K562 (cell line): ENCODE results near the gene TARBP1. TPM values are rescaled to one million over a fixed set of nuclear protein-coding genes. Genes with fewer than 3 reads are reported as not detected.

Experiments
- ATAC-seq: fragments of 200-7000 bp; cut with Tn5 transposase; 3 replicates; pipeline ENCODE4 v1.9.1; 2020; ENCODE audit warnings: moderate library complexity
- BruUV-seq: library from RNA; stranded (reverse); fragments of 400-500 nt; replicated peaks from 2 replicates; lab custom pipeline; 2021; lab: Mats Ljungman, UMichigan
- CTCF ChIA-PET: fragments of 300-600 bp; formaldehyde crosslinking; extraction: SDS; loops from one replicate; lab custom pipeline; 2021; ENCODE audit warnings: low intra/inter-chr PET ratio; lab: Yijun Ruan, JAX
- POLR2A ChIA-PET: fragments of 300-600, 350-650 bp; sonication (Branson Sonifier 250); formaldehyde crosslinking; extraction: SDS; loops from one replicate; lab custom pipeline; 2021; ENCODE audit warnings: antibody characterized with exemption, inconsistent platforms; lab: Yijun Ruan, JAX
- DNase-seq, 4 experiments: peaks; one replicate each; pipeline versions ENCODE4 v3.0.0 to v3.0.0-alpha.2; 2011 to 2018; ENCODE audit warnings: low spot score in 3 of 4, mixed read lengths in 3 of 4; ENCODE audit errors: extremely low read depth in 1 of 4
- FAIRE-seq: peaks from 2 replicates; lab custom pipeline; 2011; peaks lifted over from hg19 to GRCh38; lab: Jason Lieb, UNC
- H2AFZ ChIP-seq: 2 replicates; pipeline ENCODE4 v1.6.0; 2011; ENCODE audit warnings: low read depth, low read length, control low read depth, inconsistent platforms
- H3K27ac ChIP-seq: fragments of 200-600 bp; 3 replicates; pipeline ENCODE4 v1.8.0; 2011; ENCODE audit warnings: low read depth, mild to moderate bottlenecking, control low read depth, inconsistent platforms, low read length, moderate library complexity, mixed read lengths; ENCODE audit errors: extremely low read depth
- H3K27me3 ChIP-seq, 2 experiments: fragments of 300-600 bp in 1 of 2; 2 replicates in 1 of 2; 3 replicates in 1 of 2; pipeline versions ENCODE4 v1.6.0 to v1.8.0; 2011; ENCODE audit warnings: inconsistent platforms in 2 of 2, low read length in 2 of 2, mild to moderate bottlenecking in 1 of 2, mixed read lengths in 1 of 2, moderate library complexity in 1 of 2; ENCODE audit not compliant: control insufficient read depth in 2 of 2, insufficient read depth in 2 of 2
- H3K36me3 ChIP-seq: fragments of 300-600 bp; 3 replicates; pipeline ENCODE4 v1.8.0; 2011; ENCODE audit warnings: mild to moderate bottlenecking, low read length, inconsistent platforms; ENCODE audit not compliant: control insufficient read depth, insufficient read depth
- H3K4me1 ChIP-seq, 2 experiments: fragments of 200-600 bp in 1 of 2; replicated peaks in 1 of 2; 2 replicates in 1 of 2; 3 replicates in 1 of 2; pipeline versions ENCODE4 v1.5.1 to v1.8.0; 2011; ENCODE audit warnings: inconsistent platforms in 2 of 2, low read length in 2 of 2, mild to moderate bottlenecking in 1 of 2, mixed read lengths in 1 of 2, moderate library complexity in 1 of 2; ENCODE audit not compliant: control insufficient read depth in 2 of 2, insufficient read depth in 2 of 2
- H3K4me2 ChIP-seq: 2 replicates; pipeline ENCODE4 v1.6.1; 2011; ENCODE audit warnings: low read length, control low read depth, inconsistent platforms, mixed read lengths; ENCODE audit not compliant: insufficient read depth
- H3K4me3 ChIP-seq: fragments of 200-600 bp; sonication (generic), shearing (Covaris generic); 2 replicates; pipeline ENCODE4 v1.5.1; 2016; ENCODE audit warnings: control low read depth, inconsistent platforms
- H3K79me2 ChIP-seq: fragments of 200-600 bp; 3 replicates; pipeline ENCODE4 v1.8.0; 2011; ENCODE audit warnings: low read length, inconsistent platforms; ENCODE audit not compliant: control insufficient read depth, insufficient read depth
- H3K9ac ChIP-seq, 2 experiments: 2 replicates each; pipeline versions ENCODE4 v1.6.0 to v1.6.1; 2011; ENCODE audit warnings: low read depth in 2 of 2, low read length in 2 of 2, control low read depth in 1 of 2, inconsistent platforms in 1 of 2, mild to moderate bottlenecking in 1 of 2, mixed read lengths in 1 of 2; ENCODE audit not compliant: insufficient read depth in 1 of 2
- H3K9me1 ChIP-seq: one replicate; pipeline ENCODE4 v1.6.0; 2011; ENCODE audit warnings: inconsistent platforms, mild to moderate bottlenecking, low read length, moderate library complexity; ENCODE audit not compliant: control insufficient read depth, insufficient read depth
- H3K9me3 ChIP-seq: replicated peaks from 2 replicates; pipeline ENCODE4 v1.5.1; 2011; ENCODE audit warnings: low read depth, low read length, inconsistent platforms; ENCODE audit not compliant: control insufficient read depth, insufficient read depth
- H4K20me1 ChIP-seq: replicated peaks from 2 replicates; pipeline ENCODE4 v1.6.1; 2011; ENCODE audit warnings: low read length, inconsistent platforms, mixed read lengths; ENCODE audit not compliant: control insufficient read depth, insufficient read depth
- CEBPB ChIP-seq: fragments of 450-650 bp; IDR thresholded peaks from 2 replicates; pipeline ENCODE4 v1.6.1; 2016; ENCODE audit warnings: missing genetic modification characterization, missing compliant biosample characterization
- ZNF316 ChIP-seq: fragments of 450-650 bp; IDR thresholded peaks from 2 replicates; pipeline ENCODE4 v1.6.1; 2016
- in situ Hi-C: fragments of 300-500 bp; cut with MboI; formaldehyde crosslinking; loops from 4 replicates; pipeline ENCODE4 v1.15.0; 2018; ENCODE audit warnings: inconsistent platforms, mixed read lengths
- intact Hi-C: fragments of 100-400 bp; cut with micrococcal nuclease; formaldehyde crosslinking; loops from 2 replicates; pipeline ENCODE4 v1.14.2; 2022
- polyA plus RNA-seq, 8 experiments: library from polyadenylated mRNA; depleted of rRNA in 4 of 8; stranded (reverse) in 5 of 8; unstranded in 3 of 8; fragments of >200 nt; fragmentation: Nextera tagmentation in 2 of 8; fragmentation: Illumina TruSeq in 1 of 8; extraction: Ambion mirVana in 2 of 8; extraction: Trizol in 1 of 8; gene quantifications; 2 replicates each; pipeline versions ENCODE4 v1.2.1 to v1.2.3, GENCODE V29; 2011 to 2014; ENCODE audit warnings: inconsistent platforms in 1 of 8, missing spikeins in 1 of 8
- total RNA-seq, 7 experiments: library from RNA; depleted of rRNA in 6 of 7; stranded (reverse); fragments of >200 nt in 6 of 7; fragmentation: Illumina TruSeq in 2 of 7; extraction: Trizol in 2 of 7; gene quantifications; 2 replicates each; pipeline versions ENCODE4 v1.2.1 to v1.2.3, GENCODE V29; 2011 to 2021; ENCODE audit warnings: low replicate concordance in 1 of 7
- TF ChIP-seq, protein P1 (sequence below), 3 experiments: fragments of 200-800 bp in 1 of 3; fragments of 250-450 bp in 1 of 3; fragments of 450-650 bp in 1 of 3; sonication (Bioruptor Pico) in 1 of 3; sonication (Bioruptor generic) in 1 of 3; formaldehyde crosslinking in 1 of 3; IDR thresholded peaks; 2 replicates each; pipeline versions ENCODE4 v1.6.1 to v1.8.0; 2016 to 2022; ENCODE audit warnings: mild to moderate bottlenecking in 2 of 3, missing genetic modification characterization in 2 of 3, missing compliant biosample characterization in 1 of 3, moderate library complexity in 1 of 3
- TF ChIP-seq, protein P2 (sequence below): fragments of 450-650 bp; IDR thresholded peaks from 2 replicates; pipeline ENCODE4 v1.7.1; 2018; ENCODE audit warnings: mild to moderate bottlenecking, low read depth; ENCODE audit not compliant: partially characterized antibody

Gene TARBP1
- total and polyA plus RNA-seq, 9 of the 15 experiments (the other 6 are each of a cell fraction or from before 2014, with no cell fraction given), result 8.8 to 48.0 (median 22.9) TPM

DNA sequence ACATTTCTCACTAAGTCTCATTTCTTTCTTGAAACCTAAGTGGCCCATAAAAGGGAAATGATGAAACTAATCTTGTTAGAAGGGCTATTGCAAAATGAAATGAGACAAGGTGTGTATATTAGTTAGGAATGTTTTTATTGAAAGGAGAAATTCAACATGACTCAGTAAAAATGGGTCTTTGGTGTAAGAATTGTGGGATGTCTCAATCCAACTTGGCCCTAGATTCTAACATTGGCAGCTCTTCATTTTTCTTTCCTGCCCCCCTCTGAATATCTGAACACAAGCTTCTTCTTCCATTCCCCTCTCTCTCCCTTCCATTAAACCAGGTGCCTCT, 26.8 kb upstream of the TARBP1 start:
- H3K9me1 ChIP-seq, result peaks cover under 1% of the 10 kb centered on the region
- FAIRE-seq, result no peak
- H3K4me3 ChIP-seq, result no peak overlapping the region
- H3K27ac ChIP-seq, result no peak overlapping the region
- in situ Hi-C loops (no loop called here), intact Hi-C loops (loop anchor here (2.0 kb wide), 1 partner anchor 41 kb away; no protein-coding TSS in a partner anchor)
- no peaks in the 10 kb centered on the region for H3K36me3 ChIP-seq
- no peaks in the 10 kb centered on the region for H3K27me3 ChIP-seq
- POLR2A ChIA-PET, result no interaction called here
- CTCF ChIA-PET, result no interaction called here
- peaks cover 0 to 16% of the 10 kb centered on the region in 2 experiments; a peak in 3 of 5 replicates for H3K4me1 ChIP-seq
- H3K9ac ChIP-seq, result no peak overlapping the region
- H3K79me2 ChIP-seq, result no peaks in the 10 kb centered on the region
- H2AFZ ChIP-seq, result no peak overlapping the region
- H3K4me2 ChIP-seq, result no peak overlapping the region
- H4K20me1 ChIP-seq, result no peaks in the 10 kb centered on the region
- no peak for DNase-seq
- no peak for ATAC-seq
- no peaks in the 10 kb centered on the region for H3K9me3 ChIP-seq
- BruUV-seq, result no TSS peak
- 0 out of 2 replicates have a peak, but pooled peaks have one; percentile 17 for TF ChIP-seq ZNF316
- TF ChIP-seq CEBPB (tag), result peak; percentile 34
- TF ChIP-seq, protein P1, sequence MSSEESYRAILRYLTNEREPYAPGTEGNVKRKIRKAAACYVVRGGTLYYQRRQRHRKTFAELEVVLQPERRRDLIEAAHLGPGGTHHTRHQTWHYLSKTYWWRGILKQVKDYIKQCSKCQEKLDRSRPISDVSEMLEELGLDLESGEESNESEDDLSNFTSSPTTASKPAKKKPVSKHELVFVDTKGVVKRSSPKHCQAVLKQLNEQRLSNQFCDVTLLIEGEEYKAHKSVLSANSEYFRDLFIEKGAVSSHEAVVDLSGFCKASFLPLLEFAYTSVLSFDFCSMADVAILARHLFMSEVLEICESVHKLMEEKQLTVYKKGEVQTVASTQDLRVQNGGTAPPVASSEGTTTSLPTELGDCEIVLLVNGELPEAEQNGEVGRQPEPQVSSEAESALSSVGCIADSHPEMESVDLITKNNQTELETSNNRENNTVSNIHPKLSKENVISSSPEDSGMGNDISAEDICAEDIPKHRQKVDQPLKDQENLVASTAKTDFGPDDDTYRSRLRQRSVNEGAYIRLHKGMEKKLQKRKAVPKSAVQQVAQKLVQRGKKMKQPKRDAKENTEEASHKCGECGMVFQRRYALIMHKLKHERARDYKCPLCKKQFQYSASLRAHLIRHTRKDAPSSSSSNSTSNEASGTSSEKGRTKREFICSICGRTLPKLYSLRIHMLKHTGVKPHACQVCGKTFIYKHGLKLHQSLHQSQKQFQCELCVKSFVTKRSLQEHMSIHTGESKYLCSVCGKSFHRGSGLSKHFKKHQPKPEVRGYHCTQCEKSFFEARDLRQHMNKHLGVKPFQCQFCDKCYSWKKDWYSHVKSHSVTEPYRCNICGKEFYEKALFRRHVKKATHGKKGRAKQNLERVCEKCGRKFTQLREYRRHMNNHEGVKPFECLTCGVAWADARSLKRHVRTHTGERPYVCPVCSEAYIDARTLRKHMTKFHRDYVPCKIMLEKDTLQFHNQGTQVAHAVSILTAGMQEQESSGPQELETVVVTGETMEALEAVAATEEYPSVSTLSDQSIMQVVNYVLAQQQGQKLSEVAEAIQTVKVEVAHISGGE (CRISPR knock-in tag; IDR thresholded peaks at IDR 0.05), result no peak
- TF ChIP-seq, protein P2, sequence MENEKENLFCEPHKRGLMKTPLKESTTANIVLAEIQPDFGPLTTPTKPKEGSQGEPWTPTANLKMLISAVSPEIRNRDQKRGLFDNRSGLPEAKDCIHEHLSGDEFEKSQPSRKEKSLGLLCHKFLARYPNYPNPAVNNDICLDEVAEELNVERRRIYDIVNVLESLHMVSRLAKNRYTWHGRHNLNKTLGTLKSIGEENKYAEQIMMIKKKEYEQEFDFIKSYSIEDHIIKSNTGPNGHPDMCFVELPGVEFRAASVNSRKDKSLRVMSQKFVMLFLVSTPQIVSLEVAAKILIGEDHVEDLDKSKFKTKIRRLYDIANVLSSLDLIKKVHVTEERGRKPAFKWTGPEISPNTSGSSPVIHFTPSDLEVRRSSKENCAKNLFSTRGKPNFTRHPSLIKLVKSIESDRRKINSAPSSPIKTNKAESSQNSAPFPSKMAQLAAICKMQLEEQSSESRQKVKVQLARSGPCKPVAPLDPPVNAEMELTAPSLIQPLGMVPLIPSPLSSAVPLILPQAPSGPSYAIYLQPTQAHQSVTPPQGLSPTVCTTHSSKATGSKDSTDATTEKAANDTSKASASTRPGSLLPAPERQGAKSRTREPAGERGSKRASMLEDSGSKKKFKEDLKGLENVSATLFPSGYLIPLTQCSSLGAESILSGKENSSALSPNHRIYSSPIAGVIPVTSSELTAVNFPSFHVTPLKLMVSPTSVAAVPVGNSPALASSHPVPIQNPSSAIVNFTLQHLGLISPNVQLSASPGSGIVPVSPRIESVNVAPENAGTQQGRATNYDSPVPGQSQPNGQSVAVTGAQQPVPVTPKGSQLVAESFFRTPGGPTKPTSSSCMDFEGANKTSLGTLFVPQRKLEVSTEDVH, result peak; percentile 2
